Measurements from ENCODE around the gene PI4KB.

The PI4KB gene

DNA sequence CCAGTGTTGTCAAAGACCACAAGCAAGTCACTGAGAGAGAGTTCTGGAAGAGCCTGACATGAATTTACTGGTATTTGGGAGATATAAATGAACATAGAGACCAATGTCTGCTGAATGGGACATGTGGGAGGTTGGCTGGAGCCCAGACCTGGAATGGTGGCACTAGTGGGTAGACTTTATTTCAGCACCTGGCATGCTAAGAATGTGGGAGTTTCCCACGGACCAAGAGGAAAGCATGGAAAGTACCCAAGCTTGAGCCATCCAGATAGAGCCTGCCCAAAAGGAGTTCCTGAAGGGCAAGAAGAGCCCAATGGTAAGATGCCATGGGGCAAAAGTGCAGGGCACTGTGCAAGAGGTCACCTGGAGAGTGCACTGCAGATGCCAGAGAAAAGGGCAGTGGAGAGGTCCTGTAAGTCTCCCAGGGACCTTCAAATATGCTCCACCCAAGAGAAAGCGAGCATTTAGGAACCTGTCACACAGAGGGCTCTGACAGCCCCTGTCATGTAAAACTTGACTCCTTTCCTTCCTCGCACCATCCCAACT is 53.2 kb downstream of the PI4KB start:
- Histone ChIP-seq H3K9me2 (replicated peaks; ENCODE audit: low read depth, low read length) (no peaks in the 10 kb centered on the region), H3K79me2 (ENCODE audit: insufficient read depth, low read length) (no peaks in the 10 kb centered on the region), H4K20me1 (ENCODE audit: insufficient read depth, low read length, poor library complexity, severe bottlenecking) (no peaks in the 10 kb centered on the region), H2AFZ (ENCODE audit: low read length) (no peak overlapping the region), H3K4me2 (ENCODE audit: low read depth, low read length, poor library complexity, severe bottlenecking) (no peak overlapping the region), H3K27me3 (ENCODE audit: insufficient read depth, low read length, poor library complexity, severe bottlenecking) (no peaks in the 10 kb centered on the region), H3K9me3 (ENCODE audit: insufficient read depth, low read depth, low read length) (no peaks in the 10 kb centered on the region), H3K9ac (ENCODE audit: low read depth, low read length, poor library complexity, severe bottlenecking) (no peak overlapping the region), H3K4me3 (ENCODE audit: low read length, poor library complexity, severe bottlenecking) (no peak overlapping the region), H3K36me3 (ENCODE audit: insufficient read depth, low read length) (no peaks in the 10 kb centered on the region), H3F3A (ENCODE audit: low read depth) (no peaks in the 10 kb centered on the region), H3K4me1 (ENCODE audit: insufficient read depth, low read length, poor library complexity, severe bottlenecking) (no peaks in the 10 kb centered on the region)
- no peak for TF ChIP-seq EZH2phosphoT487 (IDR thresholded peaks at IDR 0.05; ENCODE audit: borderline replicate concordance)

DNA sequence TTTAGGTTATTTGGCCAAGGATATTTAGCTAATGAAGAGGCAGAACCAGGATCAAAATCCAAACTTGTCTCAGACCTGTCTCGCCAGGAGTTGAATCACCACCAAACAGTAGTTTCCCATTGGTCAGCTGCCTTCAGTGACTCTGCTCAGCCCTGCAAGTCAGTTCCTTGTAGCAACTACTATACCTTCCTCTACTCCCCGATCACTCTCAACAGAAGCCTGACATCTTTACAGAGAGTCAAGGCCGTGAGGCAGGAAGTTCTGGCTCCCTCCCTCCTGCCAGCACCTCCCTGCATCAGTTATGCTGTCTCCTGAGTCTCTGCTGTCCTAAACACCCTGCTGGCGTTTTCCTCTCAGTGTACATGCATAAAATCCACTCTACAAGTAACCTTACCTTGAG is 59.5 kb downstream of the PI4KB start:
- H3K4me2 ChIP-seq (ENCODE audit: low read depth, low read length, poor library complexity, severe bottlenecking): no peak overlapping the region
- H3K27me3 ChIP-seq (ENCODE audit: insufficient read depth, low read length, poor library complexity, severe bottlenecking): no peaks in the 10 kb centered on the region

DNA sequence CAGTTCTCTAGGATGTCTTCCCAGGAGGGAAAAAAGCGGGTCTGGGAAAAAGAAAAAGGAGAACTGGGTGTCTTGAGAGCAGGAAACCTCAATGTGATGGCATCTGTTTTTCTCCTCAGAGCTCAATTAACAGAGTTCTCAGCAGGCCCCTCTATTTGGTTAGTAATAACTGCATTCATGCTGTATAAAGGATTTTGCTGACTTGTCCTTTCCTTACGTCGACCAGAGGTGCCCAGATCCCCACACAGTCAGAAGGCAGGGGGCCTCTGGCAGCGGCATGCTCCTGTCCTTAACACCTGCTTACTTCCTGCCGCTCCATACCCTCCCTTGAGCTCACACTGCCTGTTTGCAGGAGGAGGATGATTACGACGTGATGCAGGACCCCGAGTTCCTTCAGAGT is 60.4 kb downstream of the PI4KB start:
- no peaks in the 10 kb centered on the region for H3K79me2 ChIP-seq (ENCODE audit: insufficient read depth, low read length)
- TF ChIP-seq EZH2phosphoT487 (IDR thresholded peaks at IDR 0.05; ENCODE audit: borderline replicate concordance): no peak
- no peak for TF ChIP-seq CTCF (conservative IDR thresholded peaks at IDR 0.05; ENCODE audit: low read length)
- H4K20me1 ChIP-seq (ENCODE audit: insufficient read depth, low read length, poor library complexity, severe bottlenecking): no peaks in the 10 kb centered on the region
- H3K4me3 ChIP-seq (ENCODE audit: low read length, poor library complexity, severe bottlenecking): no peak overlapping the region
- H3K9me3 ChIP-seq (ENCODE audit: insufficient read depth, low read depth, low read length): no peaks in the 10 kb centered on the region
- H2AFZ ChIP-seq (ENCODE audit: low read length): no peak overlapping the region
- peaks cover 41% of the 10 kb centered on the region; the same call in 1 of the 2 replicates for H3K36me3 ChIP-seq (ENCODE audit: insufficient read depth, low read length)
- H3K9me2 ChIP-seq (replicated peaks; ENCODE audit: low read depth, low read length): no peaks in the 10 kb centered on the region
- no peak overlapping the region for H3K4me2 ChIP-seq (ENCODE audit: low read depth, low read length, poor library complexity, severe bottlenecking)
- H3F3A ChIP-seq (ENCODE audit: low read depth): no peaks in the 10 kb centered on the region
- H3K9ac ChIP-seq (ENCODE audit: low read depth, low read length, poor library complexity, severe bottlenecking): no peak overlapping the region
- no peaks in the 10 kb centered on the region for H3K4me1 ChIP-seq (ENCODE audit: insufficient read depth, low read length, poor library complexity, severe bottlenecking)
- H3K27me3 ChIP-seq (ENCODE audit: insufficient read depth, low read length, poor library complexity, severe bottlenecking): no peaks in the 10 kb centered on the region

More for the DNA sequence above, 59.5 kb downstream of the PI4KB start:
- no peaks in the 10 kb centered on the region for H3K9me2 ChIP-seq (replicated peaks; ENCODE audit: low read depth, low read length)
- no peaks in the 10 kb centered on the region for H3F3A ChIP-seq (ENCODE audit: low read depth)
- no peaks in the 10 kb centered on the region for H3K4me1 ChIP-seq (ENCODE audit: insufficient read depth, low read length, poor library complexity, severe bottlenecking)
- H2AFZ ChIP-seq (ENCODE audit: low read length): no peak overlapping the region
- H3K9ac ChIP-seq (ENCODE audit: low read depth, low read length, poor library complexity, severe bottlenecking): no peak overlapping the region
- H3K4me3 ChIP-seq (ENCODE audit: low read length, poor library complexity, severe bottlenecking): no peak overlapping the region
- no peaks in the 10 kb centered on the region for H3K9me3 ChIP-seq (ENCODE audit: insufficient read depth, low read depth, low read length)
- H3K36me3 ChIP-seq (ENCODE audit: insufficient read depth, low read length): peaks cover 39% of the 10 kb centered on the region; the same call in 1 of the 2 replicates
- no peaks in the 10 kb centered on the region for H3K79me2 ChIP-seq (ENCODE audit: insufficient read depth, low read length)
- TF ChIP-seq CTCF (conservative IDR thresholded peaks at IDR 0.05; ENCODE audit: low read length): no peak
- no peak for TF ChIP-seq EZH2phosphoT487 (IDR thresholded peaks at IDR 0.05; ENCODE audit: borderline replicate concordance)
- no peaks in the 10 kb centered on the region for H4K20me1 ChIP-seq (ENCODE audit: insufficient read depth, low read length, poor library complexity, severe bottlenecking)

DNA sequence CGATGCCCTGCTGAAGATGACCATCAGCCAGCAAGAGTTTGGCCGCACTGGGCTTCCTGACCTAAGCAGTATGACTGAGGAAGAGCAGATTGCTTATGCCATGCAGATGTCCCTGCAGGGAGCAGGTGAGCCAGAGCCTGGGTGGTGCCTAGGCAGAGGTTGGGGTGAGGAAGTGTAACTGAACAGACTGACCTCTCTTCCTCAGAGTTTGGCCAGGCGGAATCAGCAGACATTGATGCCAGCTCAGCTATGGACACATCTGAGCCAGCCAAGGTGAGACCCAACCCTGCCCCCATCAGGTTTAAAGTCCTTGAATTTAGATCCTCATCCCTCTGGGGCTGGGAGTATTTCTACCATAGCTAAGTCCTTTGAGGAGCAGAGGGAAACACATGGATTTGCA is 60.9 kb downstream of the PI4KB start:
- no peaks in the 10 kb centered on the region for H3K9me3 ChIP-seq (ENCODE audit: insufficient read depth, low read depth, low read length)
- no peak overlapping the region for H2AFZ ChIP-seq (ENCODE audit: low read length)
- no peaks in the 10 kb centered on the region for H3K27me3 ChIP-seq (ENCODE audit: insufficient read depth, low read length, poor library complexity, severe bottlenecking)
- no peaks in the 10 kb centered on the region for H3F3A ChIP-seq (ENCODE audit: low read depth)
- no peak overlapping the region for H3K9ac ChIP-seq (ENCODE audit: low read depth, low read length, poor library complexity, severe bottlenecking)
- no peaks in the 10 kb centered on the region for H3K4me1 ChIP-seq (ENCODE audit: insufficient read depth, low read length, poor library complexity, severe bottlenecking)
- TF ChIP-seq EZH2phosphoT487 (IDR thresholded peaks at IDR 0.05; ENCODE audit: borderline replicate concordance) (no peak), CTCF (conservative IDR thresholded peaks at IDR 0.05; ENCODE audit: low read length) (no peak)
- no peaks in the 10 kb centered on the region for H3K9me2 ChIP-seq (replicated peaks; ENCODE audit: low read depth, low read length)
- no peak overlapping the region for H3K4me2 ChIP-seq (ENCODE audit: low read depth, low read length, poor library complexity, severe bottlenecking)
- no peaks in the 10 kb centered on the region for H3K79me2 ChIP-seq (ENCODE audit: insufficient read depth, low read length)
- no peak overlapping the region for H3K4me3 ChIP-seq (ENCODE audit: low read length, poor library complexity, severe bottlenecking)
- H3K36me3 ChIP-seq (ENCODE audit: insufficient read depth, low read length): peaks cover 41% of the 10 kb centered on the region; the same call in 1 of the 2 replicates
- H4K20me1 ChIP-seq (ENCODE audit: insufficient read depth, low read length, poor library complexity, severe bottlenecking): no peaks in the 10 kb centered on the region

Data from Loucy (cell line).